Activated naive CD4-positive, alpha-beta T cell treated with anti-CD3 and anti-CD28 coated beads, Interleukin-2, amount 10 ng/mL, durations not matched to agents 7 days and 5 days (primary cell): Measurements from ENCODE around the gene BRME1.

Experiments
- CTCF ChIA-PET: fragments of 350-600 bp; sonication (Branson Sonifier 250); formaldehyde crosslinking; loops from one replicate; lab custom pipeline; 2021; ENCODE audit warnings: antibody characterized with exemption; lab: Charles Lee
- DNase-seq: peaks from one replicate; pipeline ENCODE4 v3.0.0-alpha.2; 2020
- H3K27ac Mint-ChIP-seq: one replicate; pipeline ENCODE4 v1.8.0; 2021; ENCODE audit warnings: mild to moderate bottlenecking, moderate library complexity, mixed read lengths
- H3K27me3 Mint-ChIP-seq: one replicate; pipeline ENCODE4 v1.8.0; 2021; ENCODE audit warnings: mild to moderate bottlenecking, mixed read lengths
- H3K36me3 Mint-ChIP-seq: one replicate; pipeline ENCODE4 v1.8.0; 2021; ENCODE audit warnings: mixed read lengths
- H3K4me1 Mint-ChIP-seq: one replicate; pipeline ENCODE4 v1.8.0; 2021; ENCODE audit warnings: mixed read lengths
- H3K4me3 Mint-ChIP-seq: one replicate; pipeline ENCODE4 v1.8.0; 2021; ENCODE audit warnings: mild to moderate bottlenecking, moderate library complexity, mixed read lengths
- H3K9me3 Mint-ChIP-seq: one replicate; pipeline ENCODE4 v1.8.0; 2021; ENCODE audit warnings: mixed read lengths

BRME1 gene

DNA sequence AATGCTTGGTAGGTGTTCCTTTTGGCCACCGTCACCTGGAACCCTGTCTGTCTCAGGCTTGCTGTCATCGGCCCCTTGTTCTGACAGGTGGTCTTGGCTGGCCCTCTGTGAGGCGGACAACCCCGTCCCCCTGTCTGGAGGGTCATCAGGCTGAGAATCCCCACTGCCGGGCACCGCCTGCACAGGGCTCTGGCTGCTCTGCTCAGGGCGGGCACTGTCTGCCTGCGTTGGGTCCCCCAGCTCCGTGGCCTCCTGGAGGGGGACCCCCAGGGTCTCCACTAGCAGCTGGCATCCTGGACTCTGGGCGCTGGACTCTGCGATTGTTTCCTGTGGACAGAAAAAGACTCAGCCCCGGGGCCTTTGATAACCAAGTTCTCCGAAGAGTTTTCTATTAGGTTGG, 15.8 kb downstream of the BRME1 start:
- no peak overlapping the region for H3K4me3 Mint-ChIP-seq
- CTCF ChIA-PET = no interaction called here

DNA sequence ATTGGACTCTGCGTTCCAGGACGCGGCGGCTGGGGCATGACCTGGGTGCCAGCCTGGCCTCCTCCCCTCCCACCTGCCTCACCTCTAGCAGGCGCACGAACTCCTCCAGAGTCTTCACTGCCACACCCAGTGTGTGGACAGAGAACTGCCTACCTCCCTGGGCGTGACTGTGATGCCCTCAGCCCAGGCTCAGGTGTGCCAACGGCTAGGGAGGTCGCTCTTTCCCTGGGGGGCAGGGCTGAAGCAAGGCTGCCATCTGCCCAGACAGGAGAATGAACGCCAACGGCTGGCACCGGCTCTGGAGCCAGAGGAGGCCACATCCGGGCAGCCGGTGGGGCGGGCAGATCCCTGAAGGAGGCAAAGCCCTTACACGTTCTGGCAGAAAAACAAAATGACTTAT, 17.6 kb downstream of the BRME1 start:
- no peaks in the 10 kb centered on the region for H3K9me3 Mint-ChIP-seq
- peaks cover 24% of the 10 kb centered on the region for H3K27me3 Mint-ChIP-seq
- no peaks in the 10 kb centered on the region for H3K36me3 Mint-ChIP-seq
- CTCF ChIA-PET = interaction anchor here (1.0 to 2.0 kb wide), 2 partner anchors 11 to 14 kb away, joined by 3 to 5 read pairs; no protein-coding TSS in a partner anchor
- H3K4me1 Mint-ChIP-seq = peaks cover 8% of the 10 kb centered on the region
- no peak overlapping the region for H3K4me3 Mint-ChIP-seq
- no peak overlapping the region for H3K27ac Mint-ChIP-seq
- no peak for DNase-seq

More for the DNA sequence above, 15.8 kb downstream of the BRME1 start:
- no peak for DNase-seq
- Mint-ChIP-seq H3K27ac (no peak overlapping the region), H3K9me3 (no peaks in the 10 kb centered on the region), H3K27me3 (peaks cover 17% of the 10 kb centered on the region), H3K36me3 (no peaks in the 10 kb centered on the region), H3K4me1 (no peaks in the 10 kb centered on the region)

DNA sequence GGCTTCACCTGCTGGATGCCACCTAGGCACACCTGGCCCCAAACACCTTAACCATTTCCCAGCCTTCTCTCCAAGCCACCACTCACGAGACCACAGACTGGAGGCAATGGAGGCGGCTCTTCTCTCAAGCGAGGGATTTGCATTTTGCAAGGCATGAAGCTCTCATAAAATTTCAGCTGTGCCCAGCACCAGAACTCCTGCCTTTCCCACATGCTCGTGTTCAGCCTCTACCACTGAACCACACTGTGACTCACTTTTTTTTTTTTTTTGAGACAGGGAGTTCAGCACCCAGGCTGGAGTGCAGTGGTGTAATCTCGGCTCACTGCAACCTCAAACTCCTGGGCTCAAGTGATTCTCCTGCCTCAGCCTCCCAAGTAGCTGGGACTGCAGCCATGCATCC, 18.4 kb downstream of the BRME1 start:
- H3K4me3 Mint-ChIP-seq = no peak overlapping the region

DNA sequence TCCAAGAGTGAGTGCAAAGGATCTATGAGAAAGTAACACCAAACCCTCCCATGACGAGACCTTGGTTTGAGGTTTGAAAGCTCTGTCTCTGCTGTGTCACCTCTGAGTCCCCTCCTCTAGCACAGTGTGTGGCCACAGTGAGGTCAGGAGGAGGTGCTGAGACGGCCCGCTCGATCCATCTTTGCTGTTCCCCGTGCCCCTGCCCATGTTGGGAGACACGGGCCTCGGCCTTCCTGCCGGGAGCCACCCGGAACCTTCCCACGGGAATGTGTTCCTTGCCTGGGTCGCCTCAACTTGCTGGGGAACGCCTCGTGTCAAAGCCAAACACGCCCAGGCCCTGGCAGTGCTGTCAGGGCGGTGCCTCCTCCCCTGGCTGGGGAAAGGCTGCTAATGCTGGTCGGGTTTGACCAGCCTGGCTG, 18.9 kb downstream of the BRME1 start:
- Mint-ChIP-seq H3K27ac (no peak overlapping the region), H3K9me3 (no peaks in the 10 kb centered on the region), H3K4me1 (peaks cover 19% of the 10 kb centered on the region), H3K4me3 (no peak overlapping the region), H3K36me3 (no peaks in the 10 kb centered on the region), H3K27me3 (peaks cover 24% of the 10 kb centered on the region)
- no peak for DNase-seq
- CTCF ChIA-PET = interaction anchor here (0.9 to 2.8 kb wide), 5 partner anchors 66 to 190 kb away, joined by 3 to 11 read pairs (median 4); no protein-coding TSS in a partner anchor

More for the DNA sequence above, 18.4 kb downstream of the BRME1 start:
- Mint-ChIP-seq H3K27ac (no peak overlapping the region), H3K27me3 (peaks cover 24% of the 10 kb centered on the region), H3K36me3 (no peaks in the 10 kb centered on the region), H3K9me3 (no peaks in the 10 kb centered on the region), H3K4me1 (peaks cover 14% of the 10 kb centered on the region)
- DNase-seq = no peak
- CTCF ChIA-PET = interaction anchor here (0.9 to 2.8 kb wide), 3 partner anchors 15 to 172 kb away, joined by 4 to 11 read pairs (median 5); no protein-coding TSS in a partner anchor

DNA sequence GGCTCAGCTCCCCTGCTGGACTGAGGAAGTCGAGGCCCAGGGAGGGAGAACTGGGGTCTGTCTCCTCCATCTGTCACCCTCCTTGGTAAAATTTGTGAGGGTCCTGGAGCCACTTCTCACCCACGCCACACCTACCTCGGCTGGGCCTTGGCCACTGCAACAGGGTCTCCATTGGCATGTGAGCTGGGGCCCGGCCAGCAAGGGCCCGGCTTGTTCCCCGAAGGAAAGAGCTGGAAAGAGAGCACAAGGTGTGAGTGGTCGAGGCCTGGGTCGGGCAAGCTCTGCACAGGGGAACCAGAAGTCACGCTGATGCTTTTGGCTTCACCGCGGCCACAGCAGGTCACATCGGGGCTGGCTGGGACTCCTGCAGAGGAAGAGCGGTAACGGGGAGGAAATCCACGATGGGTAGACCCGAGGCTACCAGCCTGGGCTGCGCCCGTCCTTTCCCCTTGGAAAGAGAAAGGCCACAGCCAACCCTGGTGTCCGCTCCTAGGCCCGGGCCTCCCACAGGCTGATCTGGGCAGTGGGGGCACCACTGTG, 20.0 kb downstream of the BRME1 start:
- Mint-ChIP-seq H3K36me3 (no peaks in the 10 kb centered on the region), H3K27me3 (peaks cover 24% of the 10 kb centered on the region), H3K27ac (no peak overlapping the region), H3K9me3 (no peaks in the 10 kb centered on the region), H3K4me1 (peaks cover 30% of the 10 kb centered on the region), H3K4me3 (no peak overlapping the region)
- CTCF ChIA-PET = interaction anchor here (1.1 to 2.8 kb wide), 5 partner anchors 16 to 191 kb away, joined by 3 to 11 read pairs (median 8); partner anchors contain the start of gene IL27RA
- no peak for DNase-seq

DNA sequence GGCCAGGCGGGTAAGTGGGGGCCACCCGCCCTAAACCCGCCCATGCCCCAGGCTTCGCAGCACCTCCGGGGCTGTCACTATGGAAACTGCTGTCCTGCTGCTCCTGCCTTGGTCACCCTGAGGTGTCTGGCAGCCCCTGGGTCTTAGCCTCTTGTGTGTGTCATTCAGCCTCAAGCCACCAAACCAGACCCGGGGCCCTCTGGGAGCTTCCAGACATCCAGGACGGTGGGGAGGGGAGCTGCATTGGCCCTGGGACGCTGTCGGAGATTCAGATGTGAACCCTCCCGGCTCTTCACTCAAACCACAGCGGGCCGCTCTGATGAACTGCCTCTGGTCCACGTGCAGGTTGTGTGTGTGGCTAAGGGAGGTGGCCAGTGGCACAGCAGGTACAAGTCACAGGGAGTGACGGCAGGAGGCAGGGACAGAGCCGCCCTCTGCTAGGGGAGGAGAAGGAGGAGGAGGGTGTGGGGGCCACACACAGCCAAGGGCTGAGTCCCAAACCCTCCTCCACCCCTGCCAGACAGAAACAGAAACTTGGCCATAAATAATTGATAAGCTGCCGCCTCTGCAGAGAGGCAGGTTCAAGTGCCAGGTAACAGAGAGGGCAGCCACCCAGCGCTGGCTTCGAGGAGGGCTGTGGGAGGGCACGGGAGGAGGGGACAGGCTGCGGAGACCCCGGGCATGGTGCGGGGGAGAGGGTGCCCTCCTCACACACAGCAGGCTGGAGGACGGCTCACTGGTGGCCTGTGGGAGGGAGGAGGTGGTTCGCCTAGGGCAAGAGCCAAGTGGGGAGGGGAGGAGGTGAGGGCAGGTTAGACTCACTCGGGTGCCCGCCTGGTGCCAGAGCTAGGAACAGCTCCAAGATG, 21.0 kb downstream of the BRME1 start:
- no peaks in the 10 kb centered on the region for H3K9me3 Mint-ChIP-seq
- H3K27me3 Mint-ChIP-seq = peaks cover 24% of the 10 kb centered on the region
- H3K36me3 Mint-ChIP-seq = no peaks in the 10 kb centered on the region
- DNase-seq = no peak
- H3K4me3 Mint-ChIP-seq = no peak overlapping the region
- H3K4me1 Mint-ChIP-seq = peaks cover 40% of the 10 kb centered on the region
- H3K27ac Mint-ChIP-seq = no peak overlapping the region
- CTCF ChIA-PET = interaction anchor here (1.2 to 2.8 kb wide), 4 partner anchors 17 to 189 kb away, joined by 3 to 11 read pairs (median 9); no protein-coding TSS in a partner anchor

DNA sequence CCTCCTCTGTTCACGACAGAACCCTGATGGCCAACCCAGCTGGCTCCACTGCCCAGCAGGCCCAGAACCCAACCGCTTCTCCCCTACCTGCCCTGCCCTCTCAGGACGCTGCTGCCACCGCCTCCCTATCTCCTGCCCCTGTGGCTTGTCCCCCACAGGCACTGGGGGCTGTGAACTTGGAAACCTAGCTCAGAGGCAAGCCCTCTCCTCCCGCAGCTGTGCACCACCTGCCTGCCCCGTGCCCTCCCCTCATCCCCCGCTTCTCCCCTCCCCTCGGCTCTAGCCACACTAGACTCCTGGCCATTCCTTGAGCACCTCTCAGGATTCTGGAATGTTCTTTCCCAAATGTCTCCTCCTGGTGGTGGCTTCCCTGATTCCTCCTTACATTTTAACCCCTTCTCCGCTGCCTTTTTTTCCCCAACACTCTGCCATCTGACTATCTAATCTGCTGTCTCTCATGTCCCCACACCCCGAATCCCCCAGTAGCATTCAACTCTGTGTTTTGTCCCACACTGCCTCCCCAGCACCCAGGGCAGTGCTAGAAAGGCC, 22.3 kb downstream of the BRME1 start:
- Mint-ChIP-seq H3K36me3 (no peaks in the 10 kb centered on the region), H3K4me1 (peaks cover 46% of the 10 kb centered on the region), H3K27ac (peak overlapping the region; percentile 74), H3K9me3 (no peaks in the 10 kb centered on the region), H3K27me3 (peaks cover 29% of the 10 kb centered on the region), H3K4me3 (no peak overlapping the region)
- CTCF ChIA-PET = interaction anchor here (2.1 to 5.3 kb wide), 3 partner anchors 148 to 176 kb away, joined by 5 to 22 read pairs (median 11); partner anchors contain the start of gene IL27RA
- DNase-seq = no peak

DNA sequence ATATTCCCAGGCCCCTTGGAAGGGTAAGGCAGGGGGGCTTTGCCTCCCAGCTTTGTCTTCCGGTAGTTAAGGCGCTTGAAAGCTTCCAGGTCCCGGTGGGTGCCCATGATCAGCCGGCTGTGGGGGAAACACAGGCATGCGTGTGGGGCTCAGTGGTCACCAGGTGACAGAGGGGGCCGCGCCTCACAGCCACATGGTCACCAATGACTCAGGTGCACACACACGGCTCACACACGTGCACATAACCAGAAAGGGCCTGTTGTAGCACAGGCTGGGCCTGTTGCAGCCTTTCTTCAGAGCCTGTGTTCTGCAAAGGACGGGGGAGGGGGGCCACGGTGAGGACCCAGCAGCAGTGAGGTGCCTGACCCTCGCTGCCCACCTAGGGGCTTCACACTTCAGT, 23.1 kb downstream of the BRME1 start:
- no peak for DNase-seq
- Mint-ChIP-seq H3K4me1 (peaks cover 46% of the 10 kb centered on the region), H3K36me3 (no peaks in the 10 kb centered on the region), H3K27me3 (peaks cover 31% of the 10 kb centered on the region), H3K4me3 (no peak overlapping the region), H3K9me3 (no peaks in the 10 kb centered on the region), H3K27ac (peak overlapping the region; percentile 87)
- CTCF ChIA-PET = interaction anchor here (1.3 to 5.3 kb wide), 8 partner anchors 21 to 232 kb away, joined by 4 to 67 read pairs (median 12); partner anchors contain the start of genes IL27RA and MISP3

DNA sequence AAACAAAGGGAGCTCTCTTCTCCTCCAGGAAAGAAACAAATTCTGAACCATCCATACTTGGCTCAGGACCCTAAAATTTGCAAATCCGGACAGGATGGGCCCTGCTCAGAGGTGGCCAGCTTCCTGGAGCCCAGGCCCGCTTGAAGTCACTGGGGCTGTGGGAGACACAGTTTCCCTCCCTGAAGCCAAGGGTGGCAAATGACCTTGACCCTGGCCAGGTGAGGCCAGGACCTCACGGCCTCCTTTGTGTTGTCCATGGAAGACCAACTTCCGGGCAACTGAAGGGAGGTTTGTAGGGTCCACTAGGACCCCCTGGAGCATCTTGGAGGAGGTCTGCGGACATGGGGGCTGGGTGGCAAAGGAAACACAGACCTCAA, 23.5 kb downstream of the BRME1 start:
- Mint-ChIP-seq H3K4me3 (peak overlapping the region; percentile 42), H3K4me1 (peaks cover 46% of the 10 kb centered on the region), H3K27ac (peak overlapping the region; percentile 87), H3K36me3 (no peaks in the 10 kb centered on the region), H3K27me3 (peaks cover 28% of the 10 kb centered on the region), H3K9me3 (no peaks in the 10 kb centered on the region)
- CTCF ChIA-PET = interaction anchor here (1.0 to 5.3 kb wide), 10 partner anchors 22 to 233 kb away, joined by 3 to 67 read pairs (median 12); partner anchors contain the start of genes IL27RA and MISP3
- no peak for DNase-seq

DNA sequence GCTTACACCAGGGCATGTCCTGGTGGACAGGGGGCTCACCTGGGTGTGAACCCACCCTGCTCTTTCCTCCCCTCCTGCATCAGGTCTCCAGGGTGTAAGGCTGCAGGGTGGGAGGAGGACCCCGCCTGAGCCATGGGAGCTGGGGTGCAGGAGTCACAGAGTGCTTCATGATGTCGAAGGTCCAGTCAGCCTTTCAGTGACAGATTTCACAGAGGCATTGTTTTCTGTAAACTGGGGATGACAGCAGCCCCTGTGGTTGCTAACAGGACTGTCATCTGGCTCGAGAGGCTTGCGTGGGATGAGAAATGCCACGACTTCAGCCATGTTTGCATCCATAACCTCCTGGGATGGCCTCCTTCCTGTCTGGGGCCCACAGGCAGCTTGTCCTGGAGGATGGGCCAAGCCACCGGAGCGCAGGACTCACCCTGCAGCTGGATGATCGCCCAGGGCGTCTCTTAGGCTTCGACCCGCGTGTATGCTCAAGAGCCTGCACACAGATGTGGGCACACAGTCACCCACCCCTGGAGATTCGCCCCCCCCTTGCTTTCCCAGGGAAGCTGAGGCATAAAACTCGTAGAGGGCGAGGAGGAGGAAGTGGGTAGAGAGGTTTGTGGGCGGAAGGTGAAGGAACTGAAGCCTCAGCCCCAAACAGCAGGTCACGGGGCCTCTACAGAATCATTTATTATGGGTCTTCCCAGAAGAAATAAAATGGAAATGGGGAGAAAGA, 24.1 kb downstream of the BRME1 start:
- Mint-ChIP-seq H3K27me3 (peaks cover 22% of the 10 kb centered on the region), H3K9me3 (no peaks in the 10 kb centered on the region), H3K4me3 (peak overlapping the region; percentile 42), H3K27ac (peak overlapping the region; percentile 87), H3K36me3 (no peaks in the 10 kb centered on the region), H3K4me1 (peaks cover 46% of the 10 kb centered on the region)
- CTCF ChIA-PET = interaction anchor here (0.9 to 5.3 kb wide), 13 partner anchors 22 to 255 kb away, joined by 3 to 67 read pairs (median 8); partner anchors contain the start of genes ASF1B, IL27RA and MISP3
- peak; percentile 68 for DNase-seq

DNA sequence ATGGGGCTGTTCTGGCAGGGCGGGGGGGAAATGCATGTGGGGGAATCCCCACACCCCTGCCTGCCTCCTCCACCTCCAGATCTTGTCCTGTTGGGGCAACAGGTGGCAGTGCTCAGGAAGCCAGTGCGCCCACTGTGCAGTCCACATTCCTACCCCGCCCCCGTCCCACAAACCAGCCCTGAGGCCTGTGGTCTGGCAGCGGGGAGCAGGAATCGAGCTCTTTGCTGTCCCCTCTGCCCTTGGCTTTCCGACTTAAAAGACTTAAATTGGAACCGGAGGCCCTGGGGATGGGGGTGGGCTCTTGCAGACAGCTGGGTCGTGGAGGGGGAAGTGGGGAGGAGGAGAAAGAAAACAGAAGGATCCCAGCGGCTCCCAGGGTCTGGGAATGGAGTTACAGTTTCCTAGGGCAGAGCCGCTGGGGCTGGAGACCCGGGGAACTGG, 24.6 kb downstream of the BRME1 start:
- CTCF ChIA-PET = interaction anchor here (0.6 to 5.3 kb wide), 13 partner anchors 23 to 255 kb away, joined by 3 to 67 read pairs (median 8); partner anchors contain the start of genes ASF1B, IL27RA and MISP3
- Mint-ChIP-seq H3K27me3 (peaks cover 22% of the 10 kb centered on the region), H3K36me3 (no peaks in the 10 kb centered on the region), H3K4me3 (peak overlapping the region; percentile 35), H3K27ac (peak overlapping the region; percentile 87), H3K4me1 (peaks cover 46% of the 10 kb centered on the region), H3K9me3 (no peaks in the 10 kb centered on the region)
- DNase-seq = peak; percentile 45

DNA sequence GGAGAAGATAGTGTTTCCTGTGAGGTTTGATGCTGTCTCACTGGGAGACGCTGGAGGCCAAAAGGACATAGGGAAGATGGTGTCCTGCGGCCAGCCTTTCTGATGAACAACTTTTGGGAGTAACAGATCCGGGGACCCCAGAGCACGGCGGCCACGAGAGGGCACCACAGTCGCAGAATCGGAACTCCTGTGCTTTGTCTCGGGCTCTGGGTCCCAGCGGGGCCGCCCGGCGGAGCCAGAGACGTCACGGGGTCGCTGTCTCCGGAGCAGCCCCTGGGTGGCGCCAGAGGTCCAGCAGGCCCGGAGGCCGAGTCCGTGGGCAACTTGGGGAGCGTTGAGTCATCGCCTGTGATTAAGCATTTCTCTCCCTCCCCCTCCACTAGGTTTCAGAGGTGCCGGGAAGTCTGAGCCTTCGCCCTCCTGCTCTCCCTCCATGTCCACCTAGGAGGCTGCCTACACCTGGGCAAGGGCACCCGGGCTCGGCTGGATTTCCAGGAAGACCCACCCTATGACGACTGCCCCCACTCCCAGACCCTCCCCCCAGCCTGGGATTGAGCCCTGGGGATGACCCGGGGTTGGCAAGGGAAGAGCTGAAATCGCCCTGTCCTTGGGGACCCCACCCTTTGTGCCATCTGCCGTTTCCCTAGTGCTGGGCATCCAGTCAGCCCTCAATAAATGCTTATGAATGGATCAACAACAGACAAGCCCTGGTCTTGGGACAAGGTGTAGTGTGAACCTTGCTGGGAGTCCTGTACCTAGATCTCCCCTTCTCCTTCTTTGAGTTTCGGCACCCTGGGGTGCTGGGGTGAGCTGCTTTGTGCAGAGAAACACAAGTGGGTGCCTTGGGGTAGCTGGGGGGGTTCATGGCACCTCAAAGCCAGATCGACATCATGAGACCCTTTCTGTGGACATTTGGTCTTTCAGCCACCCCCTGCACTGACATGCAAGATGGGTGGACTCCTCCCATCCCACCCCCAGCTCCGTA, 25.6 kb downstream of the BRME1 start:
- Mint-ChIP-seq H3K4me3 (peak overlapping the region; percentile 35), H3K4me1 (peaks cover 46% of the 10 kb centered on the region), H3K9me3 (no peaks in the 10 kb centered on the region), H3K27me3 (peaks cover 24% of the 10 kb centered on the region), H3K36me3 (no peaks in the 10 kb centered on the region), H3K27ac (peak overlapping the region; percentile 87)
- CTCF ChIA-PET = interaction anchor here (0.6 to 5.3 kb wide), 21 partner anchors 23 to 468 kb away, joined by 3 to 67 read pairs (median 5); partner anchors contain the start of genes ASF1B, DCAF15, IL27RA and MISP3
- DNase-seq = peak; percentile 98
